Measurements from ENCODE around the gene MAP7D1.
A peak's percentile ranks its signal among the peaks of the same experiment; 100 is the strongest.

MAP7D1 gene

GRCh38 chr1:36128126-36128904 lies 27.6 kb upstream of the MAP7D1 start:
- no peak for DNase-seq

- DNase-seq, result no peak
These were observed 27.1 kb upstream of the MAP7D1 start for GRCh38 chr1:36128905-36129206.

GRCh38 chr1:36132029-36132428 lies 23.9 kb upstream of the MAP7D1 start:
- no peak for DNase-seq

DNA sequence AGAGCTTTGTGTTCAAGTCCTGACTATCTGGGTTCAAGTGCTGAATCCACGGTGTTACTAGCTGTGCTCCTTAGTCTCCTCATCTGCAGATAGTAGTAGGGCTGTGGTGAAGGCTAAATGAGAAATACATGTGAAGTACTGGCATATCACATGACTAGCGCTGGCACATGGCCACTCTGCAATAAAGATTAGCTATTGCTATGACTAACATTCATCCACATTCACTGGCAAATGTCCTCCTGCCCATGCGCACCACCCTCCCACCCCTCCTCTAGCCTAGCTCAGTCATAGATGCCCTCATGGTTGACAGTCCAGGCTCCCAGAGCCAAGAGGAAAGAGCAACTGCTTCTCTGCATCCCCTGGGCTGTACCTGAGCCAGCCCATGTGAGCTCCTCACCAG lies 22.5 kb upstream of the MAP7D1 start:
- no peak for DNase-seq

DNA sequence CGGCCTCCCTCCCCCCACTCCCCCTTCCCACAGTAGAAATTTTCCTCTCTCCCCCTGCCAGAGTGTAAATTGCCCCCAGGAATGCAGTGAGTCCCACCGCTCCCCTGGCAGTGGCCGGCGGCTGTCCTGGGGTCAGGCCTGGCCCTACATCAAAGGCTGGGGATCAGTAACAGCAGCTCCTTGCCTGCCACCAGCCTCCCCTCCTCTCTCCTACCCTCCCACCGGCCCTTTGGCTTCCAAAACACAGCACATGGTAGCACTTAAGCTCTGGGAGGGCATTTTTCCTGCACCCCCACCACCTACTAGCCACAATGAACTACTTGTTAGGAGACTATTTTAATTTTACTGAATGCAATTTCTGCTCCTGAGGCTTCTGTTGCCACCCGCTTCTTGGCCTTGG lies 21.9 kb upstream of the MAP7D1 start:
- DNase-seq, result no peak

- DNase-seq, result no peak
These were observed 21.2 kb upstream of the MAP7D1 start for GRCh38 chr1:36134505-36135329.

DNA sequence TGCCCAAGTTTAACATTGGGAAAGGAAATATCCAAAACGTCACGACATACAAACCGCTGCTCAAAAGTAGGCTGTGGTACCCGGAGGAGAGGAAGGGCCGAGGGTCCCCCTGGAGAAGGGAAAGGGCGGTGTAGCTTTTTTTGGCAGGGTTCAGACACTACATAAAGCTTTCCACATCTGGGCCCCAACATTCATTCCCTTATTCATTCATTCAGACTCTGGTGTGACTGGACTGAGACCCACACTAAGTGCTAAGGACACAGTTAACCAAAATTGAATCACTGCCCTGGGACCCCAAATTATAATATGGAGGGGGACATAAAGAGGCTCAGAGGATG lies 20.7 kb upstream of the MAP7D1 start:
- DNase-seq, result no peak

- DNase-seq, result no peak
These were observed 20.2 kb upstream of the MAP7D1 start for GRCh38 chr1:36135796-36136195.

- DNase-seq, result no peak
These were observed 19.4 kb upstream of the MAP7D1 start for GRCh38 chr1:36136535-36136934.

DNA sequence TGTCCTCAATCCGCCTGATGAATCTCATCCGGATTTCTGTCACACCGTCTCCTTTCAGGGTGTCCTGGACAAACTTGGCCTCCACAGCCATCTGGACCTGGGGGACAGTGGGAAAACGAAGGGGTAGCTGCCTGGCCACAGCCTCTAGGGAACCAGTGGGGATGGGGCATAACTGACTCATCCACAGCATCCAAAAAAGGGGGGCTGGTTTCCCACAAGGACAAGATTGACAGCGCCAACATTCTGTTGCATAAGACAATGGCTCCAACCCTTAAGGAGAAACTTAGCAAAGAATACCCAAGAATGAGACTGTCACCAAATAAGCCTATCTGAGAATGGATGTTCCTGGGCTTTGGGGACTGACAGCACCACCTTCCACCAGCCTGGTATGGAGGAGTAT lies 18.7 kb upstream of the MAP7D1 start:
- no peak for DNase-seq

DNA sequence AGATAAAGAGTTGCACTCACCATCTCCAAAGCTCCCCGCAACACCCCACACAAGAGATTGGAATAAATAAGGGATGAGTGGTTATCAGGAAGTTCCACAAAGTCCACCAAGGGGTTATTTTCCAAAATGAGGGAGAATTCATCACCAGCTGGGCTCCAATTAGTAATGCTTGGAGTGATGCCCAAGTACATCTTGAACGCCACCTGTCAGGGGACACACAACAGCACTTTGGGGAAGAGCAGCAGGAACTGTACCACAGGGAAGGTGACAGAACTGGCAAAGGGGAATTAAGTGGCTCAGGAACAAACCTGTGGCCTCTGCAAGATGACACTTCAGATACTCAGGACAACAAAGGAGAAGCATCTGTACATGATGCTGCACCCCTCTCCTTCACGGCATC lies 18.2 kb upstream of the MAP7D1 start:
- peak; percentile 58 for DNase-seq

DNA sequence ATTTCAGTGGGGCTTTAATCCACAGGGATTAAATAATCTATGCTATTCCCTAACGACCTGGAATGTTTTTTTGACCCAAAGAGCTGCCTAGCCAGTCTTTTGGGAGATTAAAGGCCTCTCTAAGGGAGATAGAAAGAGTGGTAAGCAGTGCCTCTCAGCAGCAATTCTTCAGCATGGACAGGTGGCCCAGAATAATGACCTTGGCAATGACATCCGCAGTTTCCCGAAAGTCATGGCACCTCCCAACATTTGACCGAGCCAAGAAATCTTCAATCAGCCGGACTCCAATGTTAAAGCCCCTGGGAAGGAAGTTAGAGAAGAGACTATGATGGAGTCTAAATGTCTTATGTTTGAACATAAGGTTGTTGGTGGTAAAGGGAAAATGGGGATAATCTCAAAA lies 16.4 kb upstream of the MAP7D1 start:
- DNase-seq, result no peak

DNA sequence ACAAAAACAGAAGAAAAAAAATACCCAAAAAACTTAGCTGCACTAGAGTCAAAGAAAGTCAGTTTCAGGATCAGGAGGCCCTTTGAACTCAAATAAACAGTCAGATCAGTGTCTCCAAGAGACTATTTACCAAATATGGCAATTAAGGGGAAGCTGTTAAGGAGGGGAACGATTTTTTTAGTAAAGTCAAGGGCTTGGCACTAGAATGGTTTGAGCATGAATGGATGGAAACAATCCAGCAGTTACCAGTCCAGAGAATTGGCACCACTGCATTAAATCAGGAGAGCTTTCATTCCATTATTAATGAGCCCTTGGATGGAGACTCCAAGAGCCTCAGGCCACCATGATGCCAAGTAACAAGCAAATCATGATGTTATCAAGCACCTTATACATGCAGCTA lies 13.8 kb upstream of the MAP7D1 start:
- peak; percentile 14 for DNase-seq

DNA sequence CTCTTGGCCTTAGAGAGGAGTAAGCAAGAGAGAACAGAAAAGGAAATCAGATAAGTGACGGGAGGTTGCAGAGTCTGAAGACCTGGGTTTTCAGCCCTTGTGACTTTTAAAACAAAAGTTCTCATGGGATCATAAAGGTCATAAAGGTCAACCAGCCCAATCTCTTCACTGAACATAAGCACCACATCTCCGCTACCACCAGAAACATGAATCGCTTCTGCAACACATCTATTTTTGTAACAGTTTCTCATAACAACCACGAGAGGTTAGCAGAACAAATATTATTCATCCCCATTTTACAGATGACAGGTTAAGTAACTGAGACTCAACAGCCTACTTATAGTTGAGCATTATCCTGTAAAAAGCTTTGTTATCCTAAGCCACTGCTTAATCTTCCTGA lies 12.5 kb upstream of the MAP7D1 start:
- DNase-seq, result no peak

DNA sequence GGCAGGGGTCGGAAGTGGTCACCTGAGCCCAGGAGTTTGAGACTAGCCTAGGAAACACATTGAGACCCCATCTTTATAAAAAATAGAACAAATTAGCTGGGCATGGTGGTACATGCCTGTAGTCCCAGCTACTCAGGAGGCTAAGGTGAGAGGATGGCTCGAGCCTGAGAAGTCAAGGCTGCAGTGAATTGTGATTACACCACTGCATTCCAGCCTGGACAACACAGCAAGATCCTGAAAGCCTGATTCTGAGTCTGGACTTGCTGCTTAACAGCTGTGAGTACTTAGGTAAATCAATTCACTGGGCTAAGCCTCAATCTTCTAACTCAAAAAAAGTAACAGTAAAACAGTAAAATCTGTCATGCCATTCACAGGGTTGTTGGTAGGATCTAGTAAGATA lies 11.5 kb upstream of the MAP7D1 start:
- no peak for DNase-seq

GRCh38 chr1:36148821-36149236 lies 7.1 kb upstream of the MAP7D1 start:
- no peak for DNase-seq

DNA sequence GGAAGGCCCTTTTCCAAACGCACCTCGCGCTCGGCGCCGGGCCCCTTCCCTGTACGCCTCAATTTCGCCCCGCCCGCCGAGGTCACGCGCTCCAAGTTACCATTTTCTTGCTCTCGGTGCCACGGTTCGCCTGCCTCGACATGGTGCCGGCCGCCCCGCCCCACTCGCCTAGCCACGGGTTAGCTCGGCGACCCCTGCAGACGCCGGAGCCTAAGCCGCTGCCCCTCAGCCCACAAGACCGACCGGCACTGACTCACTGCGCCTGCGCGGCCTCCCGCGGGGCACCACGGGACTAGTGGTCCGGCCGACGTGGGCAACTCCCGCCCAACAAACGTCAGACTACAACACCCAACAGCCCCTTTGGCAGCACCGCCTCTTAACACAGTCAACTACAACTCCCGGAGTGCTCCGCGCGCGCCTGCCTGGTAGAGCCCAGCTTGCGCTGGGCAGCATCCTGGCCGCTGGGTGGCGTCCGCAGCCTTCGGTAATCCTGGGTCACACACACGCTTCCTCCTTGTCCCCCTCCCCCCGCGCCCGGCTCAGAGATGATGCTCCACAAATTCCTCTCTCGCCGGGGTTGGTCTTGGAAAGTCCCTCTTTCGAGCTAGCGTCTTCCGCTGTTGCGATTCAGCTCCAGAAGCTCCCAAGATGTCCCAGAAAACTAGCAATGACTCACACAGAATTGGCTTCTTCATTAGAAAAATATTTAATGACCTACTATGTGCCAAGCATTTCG lies 6.6 kb upstream of the MAP7D1 start, which contains the start of gene TRAPPC3:
Gene TRAPPC3 (minus strand): TSS at position 250 of the 736 bp plus-strand sequence. CDS start 108 bp downstream, at position 142.
- DNase-seq, result peak; percentile 99

- no peak for DNase-seq
These were observed 6.0 kb upstream of the MAP7D1 start for GRCh38 chr1:36149973-36150295.

GRCh38 chr1:36150296-36151133 lies 5.4 kb upstream of the MAP7D1 start:
- DNase-seq, result peak; percentile 94

DNA sequence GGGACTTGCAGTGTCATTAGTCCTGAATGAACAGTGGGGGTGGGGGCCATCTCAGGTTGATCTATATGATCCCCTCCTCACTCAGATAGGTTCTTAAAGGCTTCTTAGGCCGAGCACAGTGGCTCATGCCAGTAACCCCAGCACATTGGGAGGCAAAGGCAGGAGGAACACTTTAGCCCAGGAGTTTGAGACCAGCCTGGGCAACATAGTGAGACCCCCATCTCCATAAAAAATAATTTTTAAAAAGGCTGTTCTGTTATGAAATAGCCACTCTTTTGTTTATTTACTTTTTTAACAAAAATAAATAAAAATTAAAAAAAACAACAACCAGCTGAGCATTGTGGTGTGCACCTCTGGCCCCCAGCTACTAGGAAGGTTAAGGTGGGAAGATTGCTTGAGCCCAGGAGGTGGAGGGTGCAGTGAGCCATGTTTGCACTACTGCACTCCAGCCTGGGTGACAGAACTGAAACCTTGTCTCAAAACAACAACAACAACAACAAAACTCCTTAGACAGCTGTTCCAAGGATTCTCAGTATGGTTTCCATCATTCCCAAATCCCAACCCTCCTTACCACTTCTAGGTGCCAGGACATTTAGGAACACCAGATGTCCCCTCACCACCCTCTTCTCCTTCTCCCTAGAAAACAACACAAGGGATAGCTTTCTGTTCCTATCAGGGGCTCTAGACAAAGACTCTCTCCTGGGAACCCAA lies 4.7 kb upstream of the MAP7D1 start:
- DNase-seq, result peak; percentile 33

DNA sequence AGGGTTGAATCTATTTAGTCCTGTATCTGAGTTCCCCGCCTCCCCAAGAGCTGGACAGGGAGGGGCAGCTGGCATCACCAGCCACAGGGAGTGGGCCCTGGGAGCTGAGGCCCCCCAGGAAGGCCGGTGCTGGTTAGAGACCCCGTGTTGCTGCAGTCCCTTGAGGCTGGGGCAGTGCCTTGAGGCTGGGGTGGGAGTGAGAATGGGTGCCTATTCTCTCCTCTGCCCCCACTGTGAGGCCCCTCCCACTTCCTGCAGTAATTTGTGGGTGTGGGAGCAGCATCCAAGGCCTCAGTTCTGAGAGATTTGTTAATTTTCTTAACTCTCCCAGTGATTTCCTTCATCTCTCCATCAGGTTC lies 4.1 kb upstream of the MAP7D1 start:
- no peak for DNase-seq

DNA sequence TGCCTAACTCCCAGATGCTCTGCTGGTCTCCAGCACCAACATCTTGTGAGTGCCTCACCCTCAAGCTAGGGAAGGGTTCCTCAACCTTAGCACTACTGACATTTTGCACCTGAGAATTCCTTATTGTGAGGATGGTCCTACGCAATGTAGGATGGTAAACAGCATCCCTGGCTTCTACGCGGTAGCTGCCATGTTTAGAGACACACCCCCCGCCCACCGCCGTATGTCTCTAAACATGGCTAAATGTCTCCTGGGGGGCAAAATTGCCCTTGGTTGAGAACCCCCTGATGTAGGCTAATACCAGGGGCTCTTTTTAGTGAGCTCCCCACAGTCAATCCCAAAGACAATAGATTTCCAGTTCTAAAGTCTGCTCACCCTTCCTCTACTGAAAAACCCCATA lies 2.5 kb upstream of the MAP7D1 start:
- DNase-seq, result no peak

DNA sequence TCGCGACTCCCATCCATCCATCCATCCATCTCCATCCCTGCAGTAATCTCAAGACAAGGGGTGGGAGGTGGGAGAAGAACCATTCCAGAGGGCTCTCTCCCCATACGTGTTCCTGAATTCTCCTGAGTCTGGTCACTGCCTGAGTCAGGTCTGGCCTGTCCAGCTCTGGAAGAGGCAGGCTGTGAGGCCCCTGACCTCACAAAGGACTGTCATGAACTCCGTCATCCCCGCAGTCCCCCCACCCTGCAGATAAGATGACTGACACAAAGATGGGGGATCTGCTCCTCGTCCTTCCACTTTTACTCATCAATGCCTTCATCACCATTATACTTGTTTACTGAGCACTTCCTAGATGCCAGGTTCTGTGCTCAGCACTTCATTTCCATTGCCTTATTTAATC lies 1.6 kb upstream of the MAP7D1 start:
- DNase-seq, result no peak
